ENCODE measurements around the gene DCDC2C. TPM values are rescaled to one million over a fixed set of nuclear protein-coding genes. Genes with fewer than 3 reads are reported as not detected.
A peak's percentile ranks its signal among the peaks of the same experiment; 100 is the strongest.

Gene DCDC2C
- total RNA-seq, 1 donor from 2014 or later = not detected

GRCh38 chr2:3752376-3752775, 49.0 kb downstream of the DCDC2C start:
- H3K4me1 Mint-ChIP-seq = peaks cover 27% of the 10 kb centered on the region
- Histone ChIP-seq H3K4me1 (no peaks in the 10 kb centered on the region), H2AFZ (replicated peaks) (no peak overlapping the region), H3K9ac (no peak overlapping the region), H3K4me3 (no peak overlapping the region), H4K20me1 (ENCODE audit: low read depth) (no peaks in the 10 kb centered on the region), H3K9me3 (ENCODE audit: low read depth) (no peaks in the 10 kb centered on the region), H3K27me3 (no peaks in the 10 kb centered on the region), H3K27ac (no peak overlapping the region), H3K79me2 (ENCODE audit: low read depth) (no peaks in the 10 kb centered on the region), H3F3A (ENCODE audit: low read depth) (peaks cover 17% of the 10 kb centered on the region), H3K36me3 (no peaks in the 10 kb centered on the region), H3K4me2 (no peak overlapping the region)
- no peak overlapping the region for H3K4me3 Mint-ChIP-seq
- H3K9me3 Mint-ChIP-seq = no peaks in the 10 kb centered on the region
- no peaks in the 10 kb centered on the region for H3K36me3 Mint-ChIP-seq
- peaks cover 9% of the 10 kb centered on the region for H3K27me3 Mint-ChIP-seq (ENCODE audit: insufficient read depth, low read depth)
- TF ChIP-seq EZH2 (IDR thresholded peaks at IDR 0.05) (no peak), CTCF (IDR thresholded peaks at IDR 0.05) (no peak), EZH2phosphoT487 (IDR thresholded peaks at IDR 0.05) (no peak)
- H3K27ac Mint-ChIP-seq = no peak overlapping the region
- DNase-seq (ENCODE audit: low spot score) = no peak

- H3K27me3 Mint-ChIP-seq (ENCODE audit: insufficient read depth, low read depth) = peaks cover 7% of the 10 kb centered on the region
- no peak overlapping the region for H2AFZ ChIP-seq (replicated peaks)
- no peak overlapping the region for H3K4me3 Mint-ChIP-seq
- no peak overlapping the region for H3K4me3 ChIP-seq
- peaks cover 27% of the 10 kb centered on the region for H3K4me1 Mint-ChIP-seq
- H3K9ac ChIP-seq = no peak overlapping the region
- no peak overlapping the region for H3K27ac ChIP-seq
- H3K27ac Mint-ChIP-seq = no peak overlapping the region
- TF ChIP-seq EZH2 (IDR thresholded peaks at IDR 0.05) = no peak
- no peak for TF ChIP-seq CTCF (IDR thresholded peaks at IDR 0.05)
- TF ChIP-seq EZH2phosphoT487 (IDR thresholded peaks at IDR 0.05) = no peak
- H4K20me1 ChIP-seq (ENCODE audit: low read depth) = no peaks in the 10 kb centered on the region
- no peaks in the 10 kb centered on the region for H3K79me2 ChIP-seq (ENCODE audit: low read depth)
- no peaks in the 10 kb centered on the region for H3K9me3 Mint-ChIP-seq
- H3K9me3 ChIP-seq (ENCODE audit: low read depth) = no peaks in the 10 kb centered on the region
- no peaks in the 10 kb centered on the region for H3K36me3 Mint-ChIP-seq
- no peak for DNase-seq (ENCODE audit: low spot score)
- peaks cover 17% of the 10 kb centered on the region for H3F3A ChIP-seq (ENCODE audit: low read depth)
- H3K4me1 ChIP-seq = no peaks in the 10 kb centered on the region
- no peaks in the 10 kb centered on the region for H3K36me3 ChIP-seq
- no peak overlapping the region for H3K4me2 ChIP-seq
- H3K27me3 ChIP-seq = no peaks in the 10 kb centered on the region
These were observed 50.2 kb downstream of the DCDC2C start for GRCh38 chr2:3753561-3753960.

- Mint-ChIP-seq H3K27ac (no peak overlapping the region), H3K36me3 (no peaks in the 10 kb centered on the region), H3K4me1 (peaks cover 27% of the 10 kb centered on the region), H3K9me3 (no peaks in the 10 kb centered on the region), H3K4me3 (no peak overlapping the region), H3K27me3 (ENCODE audit: insufficient read depth, low read depth) (peaks cover 7% of the 10 kb centered on the region)
- Histone ChIP-seq H3K4me1 (no peaks in the 10 kb centered on the region), H3K4me3 (no peak overlapping the region), H3K9me3 (ENCODE audit: low read depth) (no peaks in the 10 kb centered on the region), H3K36me3 (no peaks in the 10 kb centered on the region), H4K20me1 (ENCODE audit: low read depth) (no peaks in the 10 kb centered on the region), H3K27ac (no peak overlapping the region), H3K4me2 (no peak overlapping the region), H3K79me2 (ENCODE audit: low read depth) (no peaks in the 10 kb centered on the region), H2AFZ (replicated peaks) (peak overlapping the region; percentile 57), H3K9ac (no peak overlapping the region), H3F3A (ENCODE audit: low read depth) (peaks cover 17% of the 10 kb centered on the region), H3K27me3 (no peaks in the 10 kb centered on the region)
- DNase-seq (ENCODE audit: low spot score) = no peak
- no peak for TF ChIP-seq EZH2 (IDR thresholded peaks at IDR 0.05)
- TF ChIP-seq EZH2phosphoT487 (IDR thresholded peaks at IDR 0.05) = no peak
- peak; percentile 16 for TF ChIP-seq CTCF (IDR thresholded peaks at IDR 0.05)
These were observed 50.9 kb downstream of the DCDC2C start for GRCh38 chr2:3754280-3754679.

Measured in neural progenitor cell (in vitro differentiated cells).